ENCODE data around the gene UFL1. TPM values are rescaled to one million over a fixed set of nuclear protein-coding genes. Genes with fewer than 3 reads are reported as not detected.

The UFL1 gene
- polyA plus RNA-seq, 1 donor (not counting 4 experiments of a cell fraction or from before 2014, with no cell fraction given) = 13.1 TPM

DNA sequence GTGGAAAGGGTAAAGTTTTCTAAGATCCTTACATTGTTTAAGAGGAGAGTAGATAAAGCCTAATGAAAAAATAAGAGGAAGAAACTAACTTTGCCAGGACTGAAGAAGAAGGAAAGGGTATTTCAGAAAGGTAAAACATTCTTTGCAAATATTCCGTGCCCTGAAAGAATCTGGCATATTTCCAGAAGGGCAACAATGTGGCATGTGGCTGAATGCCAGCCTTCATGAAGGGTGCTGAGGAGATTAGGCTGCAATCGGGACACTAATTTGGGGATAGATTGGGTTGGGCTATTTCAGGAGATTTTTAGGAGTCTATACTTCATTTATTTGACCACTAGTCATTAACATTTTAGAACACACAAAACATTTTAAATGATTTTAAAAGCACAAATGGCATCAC lies 16.2 kb upstream of the UFL1 start:
- Histone ChIP-seq H3K9ac (ENCODE audit: control insufficient read depth, extremely low read depth, insufficient read depth, low read length) (no peak overlapping the region), H3K79me2 (ENCODE audit: control insufficient read depth, insufficient read depth, low read length) (no peaks in the 10 kb centered on the region), H3K27ac (ENCODE audit: control insufficient read depth, insufficient read depth, low read length) (no peak overlapping the region), H3K36me3 (ENCODE audit: control insufficient read depth in 2 of 2, extremely low read depth in 1 of 2, insufficient read depth in 2 of 2, low read length in 2 of 2) (no peaks in the 10 kb centered on the region), H2AFZ (ENCODE audit: control insufficient read depth, low read length) (no peak overlapping the region), H3K9me1 (ENCODE audit: control insufficient read depth, extremely low read depth, insufficient read depth, low read length) (no peaks in the 10 kb centered on the region), H3K9me3 (ENCODE audit: control insufficient read depth, low read depth, low read length) (no peaks in the 10 kb centered on the region), H3K4me3 (ENCODE audit: control insufficient read depth in 2 of 3, extremely low read depth in 1 of 3, insufficient read depth in 2 of 3, low read depth in 1 of 3, low read length in 3 of 3) (no peak overlapping the region), H4K20me1 (ENCODE audit: control insufficient read depth, extremely low read depth, insufficient read depth, low read length) (no peaks in the 10 kb centered on the region), H3K27me3 (ENCODE audit: control insufficient read depth, extremely low read depth, insufficient read depth, low read length) (no peaks in the 10 kb centered on the region), H3K4me1 (ENCODE audit: control insufficient read depth, extremely low read depth, insufficient read depth, low read length) (no peaks in the 10 kb centered on the region), H3K4me2 (ENCODE audit: control insufficient read depth, extremely low read depth, insufficient read depth, low read depth, low read length) (no peak overlapping the region)
- DNase-seq (ENCODE audit: low read depth, low spot score) (no peak), FAIRE-seq (no peak)
- TF ChIP-seq EZH2 (IDR thresholded peaks at IDR 0.05; ENCODE audit: low read length) = no peak
- TF ChIP-seq, protein P1, sequence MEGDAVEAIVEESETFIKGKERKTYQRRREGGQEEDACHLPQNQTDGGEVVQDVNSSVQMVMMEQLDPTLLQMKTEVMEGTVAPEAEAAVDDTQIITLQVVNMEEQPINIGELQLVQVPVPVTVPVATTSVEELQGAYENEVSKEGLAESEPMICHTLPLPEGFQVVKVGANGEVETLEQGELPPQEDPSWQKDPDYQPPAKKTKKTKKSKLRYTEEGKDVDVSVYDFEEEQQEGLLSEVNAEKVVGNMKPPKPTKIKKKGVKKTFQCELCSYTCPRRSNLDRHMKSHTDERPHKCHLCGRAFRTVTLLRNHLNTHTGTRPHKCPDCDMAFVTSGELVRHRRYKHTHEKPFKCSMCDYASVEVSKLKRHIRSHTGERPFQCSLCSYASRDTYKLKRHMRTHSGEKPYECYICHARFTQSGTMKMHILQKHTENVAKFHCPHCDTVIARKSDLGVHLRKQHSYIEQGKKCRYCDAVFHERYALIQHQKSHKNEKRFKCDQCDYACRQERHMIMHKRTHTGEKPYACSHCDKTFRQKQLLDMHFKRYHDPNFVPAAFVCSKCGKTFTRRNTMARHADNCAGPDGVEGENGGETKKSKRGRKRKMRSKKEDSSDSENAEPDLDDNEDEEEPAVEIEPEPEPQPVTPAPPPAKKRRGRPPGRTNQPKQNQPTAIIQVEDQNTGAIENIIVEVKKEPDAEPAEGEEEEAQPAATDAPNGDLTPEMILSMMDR (optimal IDR thresholded peaks at IDR 0.05 in 1 of 3, IDR thresholded peaks at IDR 0.05 in 1 of 3, conservative IDR thresholded peaks at IDR 0.05 in 1 of 3; ENCODE audit: extremely low read depth in 1 of 3, insufficient read depth in 2 of 3, low read length in 3 of 3) = no peak
- dilution Hi-C loops (cut with MboI; ENCODE audit: extremely low pct_ligation_motif_present, low sequenced_read_pairs) = no loop called here

DNA sequence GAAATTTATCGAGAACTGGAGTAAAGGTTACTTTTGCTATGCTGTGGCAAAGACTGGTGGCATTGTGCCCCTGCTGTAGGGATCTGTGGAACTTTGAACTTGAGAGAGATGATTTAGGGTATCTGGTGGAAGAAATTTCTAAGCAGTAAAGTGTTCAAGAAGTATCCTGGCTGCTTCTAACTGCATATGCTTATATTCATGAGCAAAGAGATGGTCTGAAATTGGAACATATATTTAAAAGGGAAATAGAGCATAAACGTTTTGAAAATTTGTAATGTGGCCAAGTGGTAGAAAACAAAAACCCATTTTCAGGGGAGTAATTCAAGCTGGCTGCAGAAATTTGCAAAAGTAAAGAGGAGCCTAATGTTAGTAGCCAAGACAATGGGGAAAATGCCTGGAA lies 12.3 kb upstream of the UFL1 start:
- Histone ChIP-seq H2AFZ (ENCODE audit: control insufficient read depth, low read length) (no peak overlapping the region), H3K9me3 (ENCODE audit: control insufficient read depth, low read depth, low read length) (no peaks in the 10 kb centered on the region), H3K9me1 (ENCODE audit: control insufficient read depth, extremely low read depth, insufficient read depth, low read length) (no peaks in the 10 kb centered on the region), H3K4me3 (ENCODE audit: control insufficient read depth in 2 of 3, extremely low read depth in 1 of 3, insufficient read depth in 2 of 3, low read depth in 1 of 3, low read length in 3 of 3) (no peak overlapping the region), H3K36me3 (ENCODE audit: control insufficient read depth in 2 of 2, extremely low read depth in 1 of 2, insufficient read depth in 2 of 2, low read length in 2 of 2) (no peaks in the 10 kb centered on the region), H3K79me2 (ENCODE audit: control insufficient read depth, insufficient read depth, low read length) (no peaks in the 10 kb centered on the region), H3K9ac (ENCODE audit: control insufficient read depth, extremely low read depth, insufficient read depth, low read length) (no peak overlapping the region), H3K27ac (ENCODE audit: control insufficient read depth, insufficient read depth, low read length) (no peak overlapping the region), H4K20me1 (ENCODE audit: control insufficient read depth, extremely low read depth, insufficient read depth, low read length) (no peaks in the 10 kb centered on the region), H3K27me3 (ENCODE audit: control insufficient read depth, extremely low read depth, insufficient read depth, low read length) (no peaks in the 10 kb centered on the region), H3K4me1 (ENCODE audit: control insufficient read depth, extremely low read depth, insufficient read depth, low read length) (no peaks in the 10 kb centered on the region), H3K4me2 (ENCODE audit: control insufficient read depth, extremely low read depth, insufficient read depth, low read depth, low read length) (no peak overlapping the region)
- TF ChIP-seq, protein P1 (optimal IDR thresholded peaks at IDR 0.05 in 1 of 3, IDR thresholded peaks at IDR 0.05 in 1 of 3, conservative IDR thresholded peaks at IDR 0.05 in 1 of 3; ENCODE audit: extremely low read depth in 1 of 3, insufficient read depth in 2 of 3, low read length in 3 of 3) = no peak
- TF ChIP-seq EZH2 (IDR thresholded peaks at IDR 0.05; ENCODE audit: low read length) = no peak
- dilution Hi-C loops (cut with MboI; ENCODE audit: extremely low pct_ligation_motif_present, low sequenced_read_pairs) = no loop called here
- FAIRE-seq (no peak), DNase-seq (ENCODE audit: low read depth, low spot score) (no peak)
